Neural cell (in vitro differentiated cells): ENCODE measurements around the gene TAF10.

Experiments used
- EP300 ChIP-seq: fragments of 450-650 bp; conservative IDR thresholded peaks from 2 replicates; pipeline ENCODE4 v1.6.1; 2014; ENCODE audit warnings: antibody characterized with exemption, mild to moderate bottlenecking, moderate library complexity; ENCODE audit not compliant: poor library complexity, severe bottlenecking
- EZH2 ChIP-seq: fragments of 200-600, 300-800 bp; shearing (Covaris generic), sonication (generic); IDR thresholded peaks from 2 replicates; pipeline ENCODE4 v1.6.1; 2014; ENCODE audit warnings: antibody characterized with exemption, low read length, borderline replicate concordance, mild to moderate bottlenecking; ENCODE audit not compliant: insufficient read depth, poor library complexity, severe bottlenecking
- MXI1 ChIP-seq: fragments of 450-650 bp; conservative IDR thresholded peaks from 2 replicates; pipeline ENCODE4 v1.6.1; 2014; ENCODE audit warnings: antibody characterized with exemption, mild to moderate bottlenecking; ENCODE audit not compliant: poor library complexity, severe bottlenecking
- TF ChIP-seq, protein P1 (sequence below): fragments of 450-650 bp; IDR thresholded peaks from 2 replicates; pipeline ENCODE4 v1.5.1; 2014; ENCODE audit warnings: antibody characterized with exemption, mild to moderate bottlenecking, moderate library complexity; ENCODE audit not compliant: poor library complexity, severe bottlenecking

DNA sequence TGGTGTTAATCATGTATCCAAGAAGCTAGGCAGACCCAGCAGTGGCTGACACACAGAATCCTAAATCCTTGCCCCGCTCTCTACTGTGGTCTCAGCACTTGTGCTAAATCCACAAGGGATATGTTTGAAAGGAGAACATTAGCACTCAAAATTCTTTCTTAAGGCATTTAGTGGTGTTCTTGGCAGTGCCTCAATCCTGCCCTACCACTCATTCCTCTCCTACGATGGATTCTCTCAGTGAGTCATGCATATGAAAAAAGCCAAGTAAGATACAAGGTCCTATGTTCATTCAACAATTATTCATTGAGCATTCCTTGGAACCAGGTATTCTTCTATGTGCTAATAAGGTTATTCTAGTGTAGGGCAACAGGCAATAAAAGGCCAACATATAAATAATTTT is 39.8 kb downstream of the TAF10 start:
- TF ChIP-seq EZH2 (no peak), MXI1 (no peak), EP300 (no peak)
- TF ChIP-seq, protein P1, sequence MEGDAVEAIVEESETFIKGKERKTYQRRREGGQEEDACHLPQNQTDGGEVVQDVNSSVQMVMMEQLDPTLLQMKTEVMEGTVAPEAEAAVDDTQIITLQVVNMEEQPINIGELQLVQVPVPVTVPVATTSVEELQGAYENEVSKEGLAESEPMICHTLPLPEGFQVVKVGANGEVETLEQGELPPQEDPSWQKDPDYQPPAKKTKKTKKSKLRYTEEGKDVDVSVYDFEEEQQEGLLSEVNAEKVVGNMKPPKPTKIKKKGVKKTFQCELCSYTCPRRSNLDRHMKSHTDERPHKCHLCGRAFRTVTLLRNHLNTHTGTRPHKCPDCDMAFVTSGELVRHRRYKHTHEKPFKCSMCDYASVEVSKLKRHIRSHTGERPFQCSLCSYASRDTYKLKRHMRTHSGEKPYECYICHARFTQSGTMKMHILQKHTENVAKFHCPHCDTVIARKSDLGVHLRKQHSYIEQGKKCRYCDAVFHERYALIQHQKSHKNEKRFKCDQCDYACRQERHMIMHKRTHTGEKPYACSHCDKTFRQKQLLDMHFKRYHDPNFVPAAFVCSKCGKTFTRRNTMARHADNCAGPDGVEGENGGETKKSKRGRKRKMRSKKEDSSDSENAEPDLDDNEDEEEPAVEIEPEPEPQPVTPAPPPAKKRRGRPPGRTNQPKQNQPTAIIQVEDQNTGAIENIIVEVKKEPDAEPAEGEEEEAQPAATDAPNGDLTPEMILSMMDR: no peak
